Muscle of arm (tissue), 12 donors: ENCODE data around the gene NUDT4B. TPM values are rescaled to one million over a fixed set of nuclear protein-coding genes. Genes with fewer than 3 reads are reported as not detected.
"Not testable (repeated sequence)": the region's sequence is repeated elsewhere in the genome, so short reads cannot be mapped to it uniquely, and the experiment has no call there.

Source experiments
- DNase-seq: peaks from one replicate; pipeline ENCODE4 v3.0.0-alpha.2; 2013
- polyA plus RNA-seq, 12 donors: library from polyadenylated mRNA; unstranded; fragments of 120-200 nt; gene quantifications; one replicate each; pipeline ENCODE4 v1.2.1, GENCODE V29; 2013; ENCODE audit not compliant: insufficient read length in 12 of 12

NUDT4B gene
- polyA plus RNA-seq, 12 donors: 0.50 to 9.8 (median 0.96) TPM; not detected in 4

DNA sequence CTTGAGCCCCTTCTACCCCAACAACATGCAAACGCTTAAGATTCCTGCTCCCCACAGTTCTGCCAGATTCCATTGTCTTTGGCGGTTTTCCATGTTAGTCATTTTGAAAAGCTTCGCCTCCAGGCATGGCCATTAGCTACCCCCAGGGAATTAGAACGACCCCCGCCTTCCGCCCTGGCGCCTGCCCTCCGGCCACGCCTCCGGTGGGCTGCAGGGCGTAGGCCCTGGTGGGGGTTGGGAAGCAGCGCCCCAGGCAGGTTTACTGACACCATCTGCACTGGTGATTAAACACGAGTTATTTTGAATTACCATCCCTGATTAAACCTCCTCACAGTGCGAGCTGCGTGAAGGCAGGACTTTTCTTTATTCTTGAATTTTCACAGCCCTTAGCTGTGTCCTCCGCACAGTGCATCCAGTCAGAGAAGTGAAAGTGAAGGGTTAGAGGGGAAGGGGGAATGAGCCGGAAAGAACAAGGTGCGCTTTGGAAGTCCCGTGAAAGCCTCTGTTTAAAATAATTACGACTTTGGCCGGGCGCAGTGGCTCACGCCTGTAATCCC lies 43.0 kb downstream of the NUDT4B start:
- DNase-seq: not testable (repeated sequence)

GRCh38 chr1:148793762-148794332 lies 45.3 kb downstream of the NUDT4B start:
- not testable (repeated sequence) for DNase-seq

Other genes with a start within 250 kb of the NUDT4B start
- 10 to 100 TPM in 10 of 12 donors, 1 to 10 TPM in 1, not detected in 1; 6.5 to 24.2 (median 17.0) TPM for gene NBPF14, start 152.8 kb upstream of the NUDT4B start, polyA plus RNA-seq
- 1,000 to 10,000 TPM in 7 of 12 donors, 100 to 1,000 TPM in 5; 433 to 1,753 (median 1,196) TPM for gene PDE4DIP, start 95.7 kb downstream of the NUDT4B start, polyA plus RNA-seq